HEK293 (cell line): Measurements from ENCODE around the gene EYS.

Experiments
- CTCF ChIA-PET: fragments of 350-600 bp; formaldehyde crosslinking; extraction: SDS; loops from one replicate; lab custom pipeline; 2021; ENCODE audit warnings: antibody characterized with exemption; lab: Yijun Ruan, JAX
- POLR2A ChIA-PET: fragments of 300-600 bp; formaldehyde crosslinking; extraction: SDS; loops from one replicate; lab custom pipeline; 2020; ENCODE audit warnings: antibody characterized with exemption, inconsistent platforms; lab: Yijun Ruan, JAX
- H3K27ac ChIP-seq: fragments of 200-500 bp; sonication (Bioruptor generic); 2 replicates; pipeline ENCODE4 v1.5.1; 2014; ENCODE audit warnings: low read depth, low read length, control low read depth, inconsistent platforms; ENCODE audit errors: extremely low read depth
- H3K36me3 ChIP-seq, 2 experiments: fragments of 200-500 bp in 1 of 2; sonication (Bioruptor generic) in 1 of 2; 1 replicate in 1 of 2; 2 replicates in 1 of 2; pipeline ENCODE4 v1.5.1; 2014 to 2017; ENCODE audit warnings: inconsistent platforms in 2 of 2, low read length in 2 of 2; ENCODE audit not compliant: control insufficient read depth in 2 of 2, insufficient read depth in 1 of 2
- H3K4me1 ChIP-seq: fragments of 200-500 bp; sonication (Bioruptor generic); 2 replicates; pipeline ENCODE4 v1.5.1; 2014; ENCODE audit warnings: mild to moderate bottlenecking, low read length, inconsistent platforms; ENCODE audit not compliant: control insufficient read depth, insufficient read depth
- H3K4me3 ChIP-seq: 2 replicates; pipeline ENCODE4 v1.5.1; 2011; ENCODE audit warnings: low read depth, mild to moderate bottlenecking, control low read depth, low read length, moderate library complexity
- H3K9me3 ChIP-seq: fragments of 200-500 bp; sonication (Bioruptor generic); 2 replicates; pipeline ENCODE4 v1.5.1; 2014; ENCODE audit warnings: low read depth, low read length, inconsistent platforms; ENCODE audit not compliant: control insufficient read depth, insufficient read depth
- BCL11A ChIP-seq: fragments of 450-650 bp; formaldehyde crosslinking; IDR thresholded peaks from 2 replicates; pipeline ENCODE4 v1.5.1; 2016; ENCODE audit warnings: low read depth, missing biosample characterization, missing genetic modification characterization
- KLF1 ChIP-seq: fragments of 450-650 bp; formaldehyde crosslinking; IDR thresholded peaks from 2 replicates; pipeline ENCODE4 v1.5.1; 2016; ENCODE audit warnings: missing biosample characterization, missing genetic modification characterization
- OVOL3 ChIP-seq: fragments of 450-650 bp; formaldehyde crosslinking; IDR thresholded peaks from 2 replicates; pipeline ENCODE4 v1.5.1; 2016; ENCODE audit warnings: missing biosample characterization, missing genetic modification characterization
- ZBTB8A ChIP-seq: fragments of 450-650 bp; formaldehyde crosslinking; IDR thresholded peaks from 2 replicates; pipeline ENCODE4 v1.5.1; 2016; ENCODE audit warnings: missing biosample characterization, missing genetic modification characterization
- ZIC2 ChIP-seq: fragments of 450-650 bp; formaldehyde crosslinking; IDR thresholded peaks from 2 replicates; pipeline ENCODE4 v1.5.1; 2016; ENCODE audit warnings: missing biosample characterization, missing genetic modification characterization
- ZNF132 ChIP-seq: fragments of 450-650 bp; formaldehyde crosslinking; IDR thresholded peaks from 2 replicates; pipeline ENCODE4 v1.5.1; 2017; ENCODE audit warnings: missing biosample characterization, missing genetic modification characterization, borderline replicate concordance
- ZNF2 ChIP-seq: fragments of 450-650 bp; formaldehyde crosslinking; IDR thresholded peaks from 2 replicates; pipeline ENCODE4 v1.5.1; 2016; ENCODE audit warnings: missing biosample characterization, missing genetic modification characterization
- ZNF292 ChIP-seq: fragments of 450-650 bp; formaldehyde crosslinking; IDR thresholded peaks from 2 replicates; pipeline ENCODE4 v1.5.1; 2016; ENCODE audit warnings: low read depth, missing biosample characterization, missing genetic modification characterization, borderline replicate concordance
- ZNF521 ChIP-seq: fragments of 450-650 bp; formaldehyde crosslinking; IDR thresholded peaks from 2 replicates; pipeline ENCODE4 v1.5.1; 2017; ENCODE audit warnings: missing biosample characterization, mild to moderate bottlenecking, missing genetic modification characterization
- ZNF548 ChIP-seq: fragments of 450-650 bp; formaldehyde crosslinking; IDR thresholded peaks from 2 replicates; pipeline ENCODE4 v1.5.1; 2016; ENCODE audit warnings: missing biosample characterization, missing genetic modification characterization
- ZNF560 ChIP-seq: fragments of 450-650 bp; formaldehyde crosslinking; IDR thresholded peaks from 2 replicates; pipeline ENCODE4 v1.5.1; 2017; ENCODE audit warnings: missing biosample characterization, missing genetic modification characterization, borderline replicate concordance
- ZNF571 ChIP-seq: fragments of 450-650 bp; formaldehyde crosslinking; IDR thresholded peaks from 2 replicates; pipeline ENCODE4 v1.5.0; 2017; ENCODE audit warnings: missing biosample characterization, missing genetic modification characterization
- ZNF747 ChIP-seq: fragments of 450-650 bp; formaldehyde crosslinking; IDR thresholded peaks from 2 replicates; pipeline ENCODE4 v1.5.1; 2016; ENCODE audit warnings: missing biosample characterization, missing genetic modification characterization
- ZXDB ChIP-seq: fragments of 450-650 bp; formaldehyde crosslinking; IDR thresholded peaks from 2 replicates; pipeline ENCODE4 v1.5.1; 2016; ENCODE audit warnings: missing biosample characterization, missing genetic modification characterization
- TF ChIP-seq, protein P1 (sequence below): fragments of 450-650 bp; formaldehyde crosslinking; IDR thresholded peaks from 2 replicates; pipeline ENCODE4 v1.5.1; 2016; ENCODE audit warnings: missing biosample characterization, missing genetic modification characterization, borderline replicate concordance
- TF ChIP-seq, protein P2 (sequence below): fragments of 450-650 bp; formaldehyde crosslinking; IDR thresholded peaks from 2 replicates; pipeline ENCODE4 v1.5.1; 2016; ENCODE audit warnings: missing biosample characterization, missing genetic modification characterization
- TF ChIP-seq, protein P3 (sequence below): fragments of 450-650 bp; formaldehyde crosslinking; IDR thresholded peaks from 2 replicates; pipeline ENCODE4 v1.5.1; 2016; ENCODE audit warnings: missing biosample characterization, missing genetic modification characterization

Gene EYS

DNA sequence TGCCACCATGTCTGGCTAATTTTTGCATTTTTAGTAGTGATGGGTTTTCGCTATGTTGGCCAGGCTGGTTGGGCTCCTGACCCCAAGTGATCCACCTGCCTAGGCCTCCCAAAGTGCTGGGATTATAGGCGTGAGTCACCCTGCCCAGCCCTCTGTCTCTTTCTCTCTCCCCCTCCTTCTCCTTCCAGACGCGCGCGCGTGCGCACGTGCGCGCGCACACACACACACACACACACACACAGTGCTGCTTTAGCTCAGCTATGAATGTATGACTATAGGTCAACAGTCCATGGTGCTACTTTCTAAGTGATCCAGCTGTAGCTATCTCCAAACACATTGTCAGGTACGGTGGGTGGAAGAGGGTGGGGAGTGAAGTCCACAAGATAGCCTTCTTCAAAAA lies 1621.9 kb downstream of the EYS start:
- H3K4me3 ChIP-seq = no peak overlapping the region
- H3K9me3 ChIP-seq = no peaks in the 10 kb centered on the region
- no peaks in the 10 kb centered on the region for H3K4me1 ChIP-seq
- POLR2A ChIA-PET = no interaction called here
- no peaks in the 10 kb centered on the region for H3K36me3 ChIP-seq
- TF ChIP-seq ZNF521 (tag by site-specific recombination) (no peak), ZNF548 (no peak), KLF1 (tag by site-specific recombination) (no peak), ZNF571 (tag by site-specific recombination) (no peak), ZBTB8A (no peak), ZNF747 (no peak), OVOL3 (tag by site-specific recombination) (no peak), ZIC2 (no peak)
- TF ChIP-seq, protein P1, sequence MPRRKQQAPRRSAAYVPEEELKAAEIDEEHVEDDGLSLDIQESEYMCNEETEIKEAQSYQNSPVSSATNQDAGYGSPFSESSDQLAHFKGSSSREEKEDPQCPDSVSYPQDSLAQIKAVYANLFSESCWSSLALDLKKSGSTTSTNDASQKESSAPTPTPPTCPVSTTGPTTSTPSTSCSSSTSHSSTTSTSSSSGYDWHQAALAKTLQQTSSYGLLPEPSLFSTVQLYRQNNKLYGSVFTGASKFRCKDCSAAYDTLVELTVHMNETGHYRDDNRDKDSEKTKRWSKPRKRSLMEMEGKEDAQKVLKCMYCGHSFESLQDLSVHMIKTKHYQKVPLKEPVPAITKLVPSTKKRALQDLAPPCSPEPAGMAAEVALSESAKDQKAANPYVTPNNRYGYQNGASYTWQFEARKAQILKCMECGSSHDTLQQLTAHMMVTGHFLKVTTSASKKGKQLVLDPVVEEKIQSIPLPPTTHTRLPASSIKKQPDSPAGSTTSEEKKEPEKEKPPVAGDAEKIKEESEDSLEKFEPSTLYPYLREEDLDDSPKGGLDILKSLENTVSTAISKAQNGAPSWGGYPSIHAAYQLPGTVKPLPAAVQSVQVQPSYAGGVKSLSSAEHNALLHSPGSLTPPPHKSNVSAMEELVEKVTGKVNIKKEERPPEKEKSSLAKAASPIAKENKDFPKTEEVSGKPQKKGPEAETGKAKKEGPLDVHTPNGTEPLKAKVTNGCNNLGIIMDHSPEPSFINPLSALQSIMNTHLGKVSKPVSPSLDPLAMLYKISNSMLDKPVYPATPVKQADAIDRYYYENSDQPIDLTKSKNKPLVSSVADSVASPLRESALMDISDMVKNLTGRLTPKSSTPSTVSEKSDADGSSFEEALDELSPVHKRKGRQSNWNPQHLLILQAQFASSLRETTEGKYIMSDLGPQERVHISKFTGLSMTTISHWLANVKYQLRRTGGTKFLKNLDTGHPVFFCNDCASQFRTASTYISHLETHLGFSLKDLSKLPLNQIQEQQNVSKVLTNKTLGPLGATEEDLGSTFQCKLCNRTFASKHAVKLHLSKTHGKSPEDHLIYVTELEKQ (tag by site-specific recombination) = no peak
- TF ChIP-seq, protein P2, sequence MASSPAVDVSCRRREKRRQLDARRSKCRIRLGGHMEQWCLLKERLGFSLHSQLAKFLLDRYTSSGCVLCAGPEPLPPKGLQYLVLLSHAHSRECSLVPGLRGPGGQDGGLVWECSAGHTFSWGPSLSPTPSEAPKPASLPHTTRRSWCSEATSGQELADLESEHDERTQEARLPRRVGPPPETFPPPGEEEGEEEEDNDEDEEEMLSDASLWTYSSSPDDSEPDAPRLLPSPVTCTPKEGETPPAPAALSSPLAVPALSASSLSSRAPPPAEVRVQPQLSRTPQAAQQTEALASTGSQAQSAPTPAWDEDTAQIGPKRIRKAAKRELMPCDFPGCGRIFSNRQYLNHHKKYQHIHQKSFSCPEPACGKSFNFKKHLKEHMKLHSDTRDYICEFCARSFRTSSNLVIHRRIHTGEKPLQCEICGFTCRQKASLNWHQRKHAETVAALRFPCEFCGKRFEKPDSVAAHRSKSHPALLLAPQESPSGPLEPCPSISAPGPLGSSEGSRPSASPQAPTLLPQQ = no peak
- TF ChIP-seq, protein P3, sequence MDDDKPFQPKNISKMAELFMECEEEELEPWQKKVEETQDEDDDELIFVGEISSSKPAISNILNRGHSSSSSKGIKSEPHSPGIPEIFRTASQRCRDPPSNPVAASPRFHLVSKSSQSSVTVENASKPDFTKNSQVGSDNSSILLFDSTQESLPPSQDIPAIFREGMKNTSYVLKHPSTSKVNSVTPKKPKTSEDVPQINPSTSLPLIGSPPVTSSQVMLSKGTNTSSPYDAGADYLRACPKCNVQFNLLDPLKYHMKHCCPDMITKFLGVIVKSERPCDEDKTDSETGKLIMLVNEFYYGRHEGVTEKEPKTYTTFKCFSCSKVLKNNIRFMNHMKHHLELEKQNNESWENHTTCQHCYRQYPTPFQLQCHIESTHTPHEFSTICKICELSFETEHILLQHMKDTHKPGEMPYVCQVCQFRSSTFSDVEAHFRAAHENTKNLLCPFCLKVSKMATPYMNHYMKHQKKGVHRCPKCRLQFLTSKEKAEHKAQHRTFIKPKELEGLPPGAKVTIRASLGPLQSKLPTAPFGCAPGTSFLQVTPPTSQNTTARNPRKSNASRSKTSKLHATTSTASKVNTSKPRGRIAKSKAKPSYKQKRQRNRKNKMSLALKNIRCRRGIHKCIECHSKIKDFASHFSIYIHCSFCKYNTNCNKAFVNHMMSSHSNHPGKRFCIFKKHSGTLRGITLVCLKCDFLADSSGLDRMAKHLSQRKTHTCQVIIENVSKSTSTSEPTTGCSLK (tag by site-specific recombination) = no peak
- H3K27ac ChIP-seq = no peak overlapping the region
- CTCF ChIA-PET = interaction anchor here (1.0 to 1.1 kb wide), 2 partner anchors 17 to 247 kb away, joined by 3 read pairs; no protein-coding TSS in a partner anchor

DNA sequence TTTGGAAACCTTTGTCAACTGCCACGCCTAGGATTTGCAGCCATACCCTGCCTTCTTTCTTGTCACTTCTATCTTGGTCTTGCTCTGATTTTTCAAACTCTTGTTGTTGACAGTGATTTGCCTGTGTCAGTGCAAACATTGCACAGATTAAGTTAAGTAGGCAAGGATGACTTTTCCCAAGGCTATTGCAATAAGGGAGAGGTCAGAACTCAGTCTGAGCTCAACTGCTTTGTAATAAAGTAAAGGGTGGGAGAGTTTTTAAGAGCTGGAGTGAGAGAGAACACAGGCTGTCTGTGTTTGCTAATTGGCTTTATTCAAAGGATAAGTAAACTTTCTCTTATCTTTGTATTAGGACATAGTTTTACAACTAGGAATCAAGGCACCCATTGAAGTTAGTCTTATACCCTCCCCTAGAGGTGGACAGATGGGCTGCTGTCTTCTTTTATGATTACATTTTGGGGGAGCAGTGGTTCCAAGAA lies 1622.8 kb downstream of the EYS start:
- POLR2A ChIA-PET = no interaction called here
- H3K9me3 ChIP-seq = no peaks in the 10 kb centered on the region
- H3K4me3 ChIP-seq = no peak overlapping the region
- H3K27ac ChIP-seq = no peak overlapping the region
- no peaks in the 10 kb centered on the region for H3K36me3 ChIP-seq
- CTCF ChIA-PET = interaction anchor here (1.0 to 1.1 kb wide), 2 partner anchors 16 to 248 kb away, joined by 3 read pairs; no protein-coding TSS in a partner anchor
- TF ChIP-seq ZNF132 (no peak), ZNF560 (tag by site-specific recombination) (no peak), BCL11A (tag by site-specific recombination) (no peak), ZNF292 (tag by site-specific recombination) (no peak), ZNF2 (tag by site-specific recombination) (no peak), ZXDB (no peak)
- H3K4me1 ChIP-seq = no peaks in the 10 kb centered on the region
